Measurements from ENCODE around the gene KLHL25.

Gene KLHL25

DNA sequence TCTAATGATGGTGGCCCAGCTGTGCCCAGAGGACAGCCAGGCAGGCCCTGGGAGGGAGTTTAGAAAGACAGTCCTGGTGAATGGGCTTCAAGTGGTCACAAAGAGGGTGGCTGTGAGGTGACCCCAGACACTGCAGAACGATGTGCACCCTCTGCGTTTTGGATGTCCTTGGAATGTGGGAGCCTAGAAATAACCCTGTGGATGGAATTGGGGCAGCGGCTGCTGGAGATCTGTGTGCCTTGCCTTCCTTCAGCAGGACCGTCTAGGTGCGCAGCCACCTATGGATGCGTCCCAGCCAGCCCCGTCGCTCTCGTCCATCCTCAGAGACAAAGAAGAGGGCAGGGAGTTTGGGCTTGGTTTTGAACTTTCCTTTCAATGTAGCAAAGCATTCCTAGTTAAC is 46.5 kb downstream of the KLHL25 start:
- DNase-seq (ENCODE audit: low read depth): no peak

DNA sequence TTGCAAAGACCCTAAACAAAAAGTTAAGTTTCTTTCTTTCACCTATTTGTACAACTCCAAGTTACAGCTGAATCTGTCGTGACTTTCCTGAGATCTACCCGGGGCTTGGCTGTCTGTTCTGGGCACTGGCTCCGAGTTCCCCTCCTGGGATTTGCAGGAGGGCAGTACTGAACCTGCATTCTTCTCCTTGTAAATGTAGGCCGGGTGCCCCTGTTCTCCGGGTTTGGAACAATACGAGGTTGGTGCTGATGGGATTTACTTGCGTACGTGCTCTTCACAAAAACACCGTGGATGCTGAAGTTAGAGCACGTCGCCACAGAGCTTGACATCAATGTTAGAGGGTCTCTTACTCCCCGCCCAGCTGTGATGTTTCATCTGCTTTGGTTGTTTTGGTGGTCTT is 48.1 kb downstream of the KLHL25 start:
- no peak for DNase-seq (ENCODE audit: low read depth)

GRCh38 chr15:85745525-85746150 is 49.1 kb downstream of the KLHL25 start:
- DNase-seq (ENCODE audit: low read depth): no peak

- no peak for DNase-seq (ENCODE audit: low read depth)
These were observed 49.7 kb downstream of the KLHL25 start for GRCh38 chr15:85745023-85745422.

DNA sequence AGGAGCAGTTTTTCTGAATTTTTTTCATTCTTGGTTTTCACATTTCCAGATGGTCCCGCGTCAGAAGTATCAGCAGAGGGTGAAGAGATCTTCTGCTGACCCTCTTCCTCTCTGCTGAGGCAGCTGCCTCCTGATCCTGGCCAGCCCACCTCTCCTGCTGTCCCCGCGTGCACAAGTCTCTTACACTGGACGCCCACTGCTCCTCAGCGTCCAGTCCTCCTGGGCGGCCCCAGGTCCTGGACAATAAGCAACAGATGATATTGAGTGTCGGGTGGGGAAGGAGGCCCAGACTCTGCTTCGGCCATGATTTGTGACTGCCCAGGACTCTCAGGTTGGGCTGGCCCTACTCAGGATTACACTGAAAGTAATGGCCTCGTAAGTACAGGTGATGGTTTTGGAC is 50.1 kb downstream of the KLHL25 start:
- DNase-seq (ENCODE audit: low read depth): no peak

DNA sequence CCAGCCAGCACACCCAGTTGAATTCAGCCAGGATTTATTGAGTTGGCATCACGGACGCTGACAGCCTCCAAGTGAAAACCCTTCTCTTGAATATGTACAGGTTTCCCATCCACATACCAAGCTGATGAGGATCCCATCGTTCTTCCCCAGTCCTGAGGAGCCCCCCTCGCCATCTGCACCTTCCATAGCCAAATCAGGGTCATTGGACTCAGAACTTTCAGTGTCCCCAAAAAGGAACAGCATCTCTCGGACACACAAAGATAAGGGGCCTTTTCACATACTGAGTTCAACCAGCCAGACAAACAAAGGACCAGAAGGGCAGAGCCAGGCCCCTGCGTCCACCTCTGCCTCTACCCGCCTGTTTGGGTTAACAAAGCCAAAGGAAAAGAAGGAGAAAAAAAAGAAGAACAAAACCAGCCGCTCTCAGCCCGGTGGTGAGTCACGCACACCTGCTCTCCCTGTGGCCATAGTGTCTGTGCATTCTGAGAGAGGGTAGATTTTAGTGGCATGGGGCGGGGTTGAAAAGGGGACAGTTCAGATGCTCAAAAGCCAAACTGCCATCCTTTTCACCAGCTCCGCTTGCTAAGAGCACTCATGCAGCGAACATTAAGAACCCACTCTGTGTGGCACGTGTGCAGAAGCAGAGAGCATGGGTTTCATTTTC is 51.2 kb downstream of the KLHL25 start:
- DNase-seq (ENCODE audit: low read depth): no peak

DNA sequence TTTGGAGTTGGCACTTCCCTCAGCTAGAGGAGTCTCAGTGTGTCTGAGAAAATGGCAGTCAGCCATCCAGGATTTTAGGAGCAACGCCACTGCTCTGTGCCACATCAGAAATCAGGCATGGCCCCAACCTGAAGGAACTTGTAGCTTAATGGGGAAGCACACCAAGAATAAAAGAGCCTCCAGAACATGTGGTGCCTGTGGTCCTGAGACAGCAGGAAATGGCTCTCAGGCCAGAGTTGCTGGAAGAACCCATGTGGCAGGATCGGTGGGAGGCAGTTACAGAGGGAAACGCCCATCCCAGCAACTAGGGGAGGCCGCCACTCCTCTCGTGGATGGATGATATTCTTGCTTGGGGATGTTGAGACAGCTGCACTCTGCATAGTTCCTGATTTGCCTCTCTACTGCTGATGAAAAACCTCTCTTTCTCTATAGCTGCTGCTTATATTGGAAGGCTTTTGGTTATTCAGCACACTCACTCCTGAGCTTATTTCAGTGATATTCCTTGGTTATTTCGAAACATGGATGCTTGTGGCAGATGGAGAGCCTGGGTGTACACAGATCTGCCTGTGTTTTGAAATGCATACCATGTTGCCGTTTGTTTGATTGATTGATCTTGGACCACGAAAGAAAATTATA is 52.4 kb downstream of the KLHL25 start:
- no peak for DNase-seq (ENCODE audit: low read depth)

DNA sequence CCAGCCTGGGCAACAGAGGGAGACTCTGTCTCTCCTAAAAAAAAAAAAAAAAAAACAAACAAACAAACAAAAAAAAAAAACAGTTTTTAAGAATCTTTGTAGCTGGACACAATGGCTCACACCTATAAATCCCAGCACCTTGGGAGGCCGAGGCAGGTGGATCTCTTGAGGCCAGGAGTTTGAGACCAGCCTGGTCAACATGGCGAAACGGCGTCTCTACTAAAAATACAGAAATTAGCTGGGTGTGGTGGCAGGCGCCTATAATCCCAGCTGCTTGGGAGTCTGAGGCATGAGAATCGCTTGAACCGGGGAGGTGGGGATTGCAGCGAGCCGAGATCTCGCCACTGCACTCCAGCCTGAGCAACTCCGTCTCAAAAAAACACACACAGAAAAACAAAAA is 53.1 kb downstream of the KLHL25 start:
- no peak for DNase-seq (ENCODE audit: low read depth)

DNA sequence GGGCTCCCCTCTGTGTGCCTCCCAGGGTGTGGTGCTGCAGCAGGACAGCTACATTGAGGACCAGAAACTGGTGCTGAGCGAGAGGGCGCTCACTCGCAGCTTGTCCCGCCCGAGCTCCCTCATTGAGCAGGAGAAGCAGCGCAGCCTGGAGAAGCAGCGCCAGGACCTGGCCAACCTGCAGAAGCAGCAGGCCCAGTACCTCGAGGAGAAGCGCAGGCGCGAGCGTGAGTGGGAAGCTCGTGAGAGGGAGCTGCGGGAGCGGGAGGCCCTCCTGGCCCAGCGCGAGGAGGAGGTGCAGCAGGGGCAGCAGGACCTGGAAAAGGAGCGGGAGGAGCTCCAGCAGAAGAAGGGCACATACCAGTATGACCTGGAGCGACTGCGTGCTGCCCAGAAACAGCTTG is 53.7 kb downstream of the KLHL25 start:
- no peak for DNase-seq (ENCODE audit: low read depth)

DNA sequence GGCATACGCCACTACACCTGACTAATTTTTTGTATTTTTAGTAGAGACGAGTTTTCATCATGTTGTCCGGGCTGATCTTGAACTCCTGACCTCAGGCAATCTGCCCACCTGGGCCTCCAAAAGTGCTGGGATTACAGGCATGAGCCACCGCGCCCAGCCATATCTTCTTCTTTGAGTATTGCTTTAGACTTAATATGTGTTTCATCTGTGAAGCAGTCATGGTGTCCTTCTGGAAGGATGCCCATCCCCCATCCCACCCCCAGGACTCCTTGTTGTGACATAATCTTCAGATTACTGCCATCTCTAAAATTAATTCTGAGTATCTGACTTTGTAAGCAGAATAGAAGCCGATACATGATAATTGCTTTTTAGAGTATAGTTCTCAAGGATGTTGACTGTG is 57.7 kb downstream of the KLHL25 start:
- DNase-seq (ENCODE audit: low read depth): no peak

GRCh38 chr15:85733416-85733815 is 61.3 kb downstream of the KLHL25 start:
- no peak for DNase-seq (ENCODE audit: low read depth)

DNA sequence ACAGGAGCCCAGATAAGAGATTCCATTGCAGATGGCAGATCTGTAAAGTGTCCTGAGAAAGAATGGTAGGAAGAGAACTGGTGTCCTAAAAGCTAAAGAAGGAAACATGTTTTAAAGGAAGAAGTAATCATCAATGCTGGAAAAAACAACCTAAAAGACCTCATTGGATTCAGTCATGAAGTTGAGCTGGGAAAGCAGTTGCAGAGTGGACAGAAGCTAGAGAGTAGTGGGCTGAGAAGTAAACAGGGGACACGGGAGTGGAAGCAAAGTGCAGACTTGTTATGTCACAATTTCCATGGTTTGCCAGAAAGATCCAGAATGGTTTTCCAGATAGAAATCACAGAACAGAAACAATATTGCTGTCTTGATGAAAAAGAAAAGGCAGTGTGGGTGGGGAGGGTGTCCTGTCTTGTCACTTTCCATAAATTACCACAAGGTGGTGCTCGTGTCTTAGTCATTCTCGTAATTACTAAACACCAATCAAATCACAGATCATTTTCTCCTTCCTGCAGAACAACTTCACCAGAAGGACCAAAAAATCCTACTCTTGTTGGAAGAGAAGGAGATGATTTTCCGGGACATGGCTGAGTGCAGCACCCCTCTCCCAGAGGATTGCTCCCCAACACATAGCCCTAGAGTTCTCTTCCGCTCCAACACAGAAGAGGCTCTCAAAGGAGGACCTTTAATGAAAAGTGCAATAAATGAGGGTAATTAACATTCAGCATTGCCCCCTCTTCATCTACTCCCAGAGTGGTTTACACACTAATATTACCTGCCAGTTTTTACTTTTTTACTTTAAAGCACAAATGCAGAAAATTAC is 64.5 kb downstream of the KLHL25 start:
- DNase-seq (ENCODE audit: low read depth): no peak

DNA sequence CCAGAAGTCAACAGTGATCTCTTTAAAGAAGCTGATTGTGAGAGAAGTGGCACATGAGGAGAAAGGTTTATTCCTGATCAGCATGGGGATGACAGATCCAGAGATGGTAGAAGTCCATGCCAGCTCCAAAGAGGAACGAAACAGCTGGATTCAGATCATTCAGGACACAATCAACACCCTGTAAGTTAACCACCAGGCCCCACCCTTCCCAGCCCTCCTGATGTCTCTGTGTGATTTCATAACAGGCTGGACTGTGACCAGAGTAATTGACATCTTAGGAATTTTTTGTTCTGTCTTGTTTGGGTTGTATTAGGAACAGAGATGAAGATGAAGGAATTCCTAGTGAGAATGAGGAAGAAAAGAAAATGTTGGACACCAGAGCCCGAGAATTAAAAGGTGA is 67.7 kb downstream of the KLHL25 start:
- DNase-seq (ENCODE audit: low read depth): no peak

GRCh38 chr15:85726454-85726853 is 68.3 kb downstream of the KLHL25 start:
- no peak for DNase-seq (ENCODE audit: low read depth)

DNA sequence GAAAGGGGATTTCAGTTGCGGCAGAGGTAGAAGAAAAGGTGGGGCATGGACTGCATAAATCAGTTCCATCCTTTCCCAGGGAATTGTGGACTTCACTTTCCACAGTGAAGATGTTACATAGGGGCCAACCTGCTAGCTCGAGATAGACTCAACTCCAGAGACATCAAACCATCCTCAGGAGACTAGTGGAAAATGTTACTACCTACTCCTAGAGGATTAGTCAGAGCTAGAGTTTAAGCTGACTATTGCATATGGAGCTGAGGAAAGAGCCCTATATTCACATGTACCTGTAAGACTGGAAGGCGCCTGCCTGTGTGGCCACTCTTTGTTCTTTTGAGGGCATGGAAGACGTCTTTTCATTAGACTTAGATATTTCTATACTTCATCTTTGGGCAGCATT is 69.2 kb downstream of the KLHL25 start:
- DNase-seq (ENCODE audit: low read depth): no peak

DNA sequence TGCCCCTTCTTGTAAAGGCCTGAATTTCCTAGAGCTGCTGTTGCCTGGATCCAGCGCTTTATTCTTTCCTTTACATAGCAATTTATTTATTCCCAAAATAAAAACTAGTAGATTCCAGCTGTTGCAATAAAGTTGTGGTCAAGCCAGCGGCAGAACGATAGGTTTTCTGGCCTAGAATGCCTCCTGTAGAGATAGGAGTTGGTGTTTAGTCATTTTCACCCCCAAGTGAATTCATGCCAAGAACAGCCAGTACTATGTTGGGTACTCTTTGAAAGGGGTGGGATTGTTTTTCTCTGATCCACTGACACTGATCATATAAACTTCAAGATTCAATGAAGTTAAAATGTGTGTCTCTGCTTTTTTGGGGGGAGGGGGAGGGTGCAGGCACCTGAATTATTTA is 69.7 kb downstream of the KLHL25 start:
- no peak for DNase-seq (ENCODE audit: low read depth)

DNA sequence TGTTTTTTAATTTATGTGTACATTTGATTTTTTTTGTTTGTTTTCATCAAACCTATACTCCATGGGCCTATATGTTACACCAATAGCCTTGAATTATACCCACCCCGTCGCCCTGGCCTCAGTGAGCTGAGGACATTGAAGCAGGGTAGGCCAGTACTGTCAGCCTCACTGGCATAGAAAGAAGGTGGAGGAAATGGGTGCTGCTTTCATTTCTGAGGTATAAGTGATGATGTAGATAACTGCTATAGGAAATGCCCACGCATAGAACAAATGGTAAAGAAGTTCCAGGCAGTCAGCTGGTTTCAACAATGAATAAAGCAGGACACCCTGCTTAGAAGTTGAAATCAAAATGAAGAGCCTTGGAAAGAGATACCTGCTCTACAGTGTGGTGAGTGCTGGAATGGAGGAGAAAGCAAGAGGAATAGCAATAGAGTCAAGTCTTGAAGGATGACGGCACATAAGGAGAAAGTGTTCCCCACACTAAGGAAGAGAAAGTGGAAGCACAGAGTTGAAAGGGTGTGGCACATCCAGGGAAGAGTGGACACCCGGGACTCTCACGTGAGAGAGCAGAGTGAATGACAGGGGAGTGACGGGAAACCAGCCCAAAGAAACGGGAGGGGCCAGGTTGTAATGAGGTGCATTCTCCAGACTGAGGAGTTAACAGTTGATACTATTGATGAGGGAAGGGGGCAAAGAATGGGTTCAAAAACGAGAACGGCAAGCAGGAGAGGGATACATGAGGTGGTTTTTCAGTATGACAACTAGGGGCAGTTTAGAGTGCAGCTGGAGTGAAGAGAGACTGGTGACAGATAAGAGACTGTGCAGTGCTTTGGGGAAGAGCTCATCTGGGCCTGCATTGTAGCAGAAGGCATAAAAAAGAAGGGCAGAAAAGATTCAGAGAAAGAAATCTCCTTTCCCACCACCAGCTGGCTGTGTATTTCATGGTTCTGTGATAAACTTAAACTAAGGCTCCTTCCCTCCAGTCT is 70.5 kb downstream of the KLHL25 start:
- DNase-seq (ENCODE audit: low read depth): no peak

DNA sequence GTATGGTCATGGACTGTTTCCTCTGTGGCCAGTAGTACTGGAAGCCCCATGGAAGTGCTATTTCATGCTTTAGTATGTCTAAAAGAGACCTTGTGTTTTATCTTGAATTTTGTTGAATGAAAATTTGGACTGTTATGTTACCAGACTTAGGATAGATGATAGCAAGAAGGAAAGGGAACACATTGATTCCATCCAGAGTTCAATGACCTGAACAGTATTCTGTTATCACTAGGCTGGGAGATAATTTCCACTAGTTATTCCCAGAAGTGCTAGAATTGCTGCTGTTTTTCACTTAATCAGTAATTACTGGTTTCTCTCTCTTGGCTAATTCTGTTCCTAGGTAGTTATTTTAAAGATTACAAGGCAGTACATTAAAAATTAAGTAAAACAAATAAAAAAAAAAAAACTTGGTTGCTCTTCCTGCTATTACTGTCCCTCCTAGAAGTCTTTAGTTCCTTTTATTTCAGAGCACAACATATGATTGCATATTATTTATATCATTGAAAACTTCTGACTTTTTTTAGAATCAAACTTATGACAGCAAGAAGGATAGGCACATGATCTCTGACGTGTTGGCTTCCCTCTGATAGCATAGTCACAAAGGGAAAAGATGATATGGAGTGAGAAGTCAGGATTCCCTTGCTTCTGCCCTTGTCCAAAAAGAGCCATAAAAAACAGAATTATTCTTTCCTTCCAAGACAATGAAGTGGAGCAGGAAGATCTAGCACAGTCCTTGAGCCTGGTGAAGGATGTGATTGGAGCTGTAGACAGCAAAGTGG is 72.2 kb downstream of the KLHL25 start:
- DNase-seq (ENCODE audit: low read depth): no peak

DNA sequence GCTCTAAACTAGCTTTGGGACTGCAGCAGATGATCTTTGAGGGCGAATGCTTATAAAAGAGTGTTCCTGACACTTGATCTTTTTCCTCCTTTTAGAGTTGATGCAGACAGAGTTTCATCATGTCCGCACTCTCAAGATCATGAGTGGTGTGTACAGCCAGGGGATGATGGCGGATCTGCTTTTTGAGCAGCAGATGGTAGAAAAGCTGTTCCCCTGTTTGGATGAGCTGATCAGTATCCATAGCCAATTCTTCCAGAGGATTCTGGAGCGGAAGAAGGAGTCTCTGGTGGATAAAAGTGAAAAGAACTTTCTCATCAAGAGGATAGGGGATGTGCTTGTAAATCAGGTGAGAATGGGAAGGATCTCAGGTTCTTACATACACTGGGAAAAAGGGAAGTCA is 75.7 kb downstream of the KLHL25 start:
- no peak for DNase-seq (ENCODE audit: low read depth)

DNA sequence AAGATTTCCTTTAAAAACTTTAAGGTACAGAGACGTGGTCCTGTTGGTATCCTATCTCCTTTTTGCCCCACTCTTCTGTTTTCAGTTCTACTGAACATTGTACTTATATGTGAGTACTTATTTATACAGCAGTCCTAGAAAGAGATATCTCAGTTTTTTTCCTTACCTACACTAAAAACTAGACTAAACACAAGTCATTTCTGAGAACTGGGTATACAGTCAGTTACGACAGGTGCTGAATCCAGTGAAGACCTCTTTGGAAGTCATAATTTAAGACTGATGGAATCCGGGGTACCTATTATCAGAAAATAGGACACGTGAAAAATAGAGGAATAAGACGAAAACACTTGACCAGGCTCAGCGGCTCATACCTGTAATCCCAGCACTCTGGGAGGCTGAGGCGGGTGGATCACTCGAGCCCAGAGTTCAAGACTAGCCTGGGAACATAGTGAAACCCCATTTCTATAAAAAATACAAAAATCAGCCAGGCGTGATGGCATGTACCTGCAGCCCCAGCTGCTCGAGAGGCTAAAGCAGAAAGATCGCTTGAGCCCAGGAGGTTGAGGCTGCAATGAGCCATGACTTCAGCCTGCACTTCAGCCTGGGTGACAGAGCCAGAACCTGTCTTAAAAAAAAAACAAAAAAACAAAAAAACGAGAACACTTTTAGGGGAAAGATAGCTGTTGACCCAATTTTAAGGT is 76.3 kb downstream of the KLHL25 start:
- no peak for DNase-seq (ENCODE audit: low read depth)
